DLD1 (cell line): ENCODE measurements around the gene JAM3.
"Not testable (repeated sequence)": the region's sequence is repeated elsewhere in the genome, so short reads cannot be mapped to it uniquely, and the experiment has no call there.

Experiments used
- in situ Hi-C: cut with HindIII; loops from 2 replicates; pipeline ENCODE4 v1.10.0; 2017; ENCODE audit warnings: low sequenced_read_pairs

Gene JAM3

DNA sequence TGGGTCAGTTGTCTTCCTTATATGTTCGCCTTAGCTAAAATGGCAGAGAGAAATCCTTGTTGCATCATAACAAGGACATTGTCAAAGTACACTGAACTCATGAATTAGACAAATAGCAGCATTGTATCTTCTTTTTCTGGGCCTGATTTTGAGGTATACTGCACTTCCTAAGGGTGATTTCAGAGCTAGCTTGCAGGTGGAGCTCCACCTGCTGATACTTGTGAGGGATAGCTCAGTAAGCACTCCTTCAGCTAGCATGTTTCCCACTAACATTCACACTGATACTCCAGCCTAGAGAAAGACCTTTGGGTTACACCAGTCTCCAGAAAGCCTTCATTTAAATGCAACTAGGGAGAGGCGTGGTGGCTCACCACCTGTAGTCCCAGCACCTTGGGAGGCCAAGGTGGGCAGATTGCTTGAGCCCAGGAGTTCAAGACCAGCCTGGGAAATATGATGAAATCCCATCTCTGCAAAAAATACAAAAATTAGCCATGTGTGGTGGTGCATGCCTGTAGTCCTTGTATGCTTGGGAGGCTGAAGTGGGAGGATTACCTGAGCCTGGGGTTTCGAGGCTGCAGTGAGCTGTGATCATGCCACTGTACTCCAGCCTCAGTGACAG, 29.8 kb downstream of the JAM3 start:
- in situ Hi-C loops, result no loop called here

DNA sequence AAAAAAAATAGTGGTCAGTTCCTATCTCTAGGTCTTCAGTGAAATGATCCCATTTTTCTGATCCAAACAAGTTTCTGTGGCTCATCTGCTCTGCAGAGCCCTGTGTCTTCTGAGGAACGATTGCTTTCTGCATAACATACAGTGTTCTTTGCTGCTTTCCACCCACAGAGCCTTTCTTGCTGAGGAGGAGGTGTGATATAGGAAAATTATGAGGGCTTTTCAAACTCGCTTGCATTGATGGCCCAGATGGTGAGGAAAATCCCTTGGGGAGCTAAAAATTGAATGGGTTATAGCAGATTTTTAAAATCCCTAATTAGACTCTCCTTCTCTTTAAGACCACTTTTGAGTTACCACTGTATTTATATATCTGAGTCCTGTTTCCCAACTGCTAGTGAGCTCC, 31.3 kb downstream of the JAM3 start:
- in situ Hi-C loops, result no loop called here

GRCh38 chr11:134101282-134101681, 32.4 kb downstream of the JAM3 start:
- in situ Hi-C loops, result no loop called here

- in situ Hi-C loops, result no loop called here
These were observed 41.5 kb downstream of the JAM3 start for GRCh38 chr11:134110252-134110815.

DNA sequence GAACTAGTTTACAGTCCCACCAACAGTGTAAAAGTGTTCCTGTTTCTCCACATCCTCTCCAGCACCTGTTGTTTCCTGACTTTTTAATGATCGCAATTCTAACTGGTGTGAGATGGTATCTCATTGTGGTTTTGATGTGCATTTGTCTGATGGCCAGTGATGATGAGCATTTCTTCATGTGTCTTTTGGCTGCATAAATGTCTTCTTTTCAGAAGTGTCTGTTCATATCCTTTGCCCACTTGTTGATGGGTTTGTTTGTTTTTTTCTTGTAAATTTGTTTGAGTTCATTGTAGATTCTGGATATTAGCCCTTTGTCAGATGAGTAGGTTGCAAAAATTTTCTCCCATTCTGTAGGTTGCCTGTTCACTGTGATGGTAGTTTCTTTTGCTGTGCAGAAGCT, 44.9 kb downstream of the JAM3 start:
- in situ Hi-C loops, result not testable (repeated sequence)

DNA sequence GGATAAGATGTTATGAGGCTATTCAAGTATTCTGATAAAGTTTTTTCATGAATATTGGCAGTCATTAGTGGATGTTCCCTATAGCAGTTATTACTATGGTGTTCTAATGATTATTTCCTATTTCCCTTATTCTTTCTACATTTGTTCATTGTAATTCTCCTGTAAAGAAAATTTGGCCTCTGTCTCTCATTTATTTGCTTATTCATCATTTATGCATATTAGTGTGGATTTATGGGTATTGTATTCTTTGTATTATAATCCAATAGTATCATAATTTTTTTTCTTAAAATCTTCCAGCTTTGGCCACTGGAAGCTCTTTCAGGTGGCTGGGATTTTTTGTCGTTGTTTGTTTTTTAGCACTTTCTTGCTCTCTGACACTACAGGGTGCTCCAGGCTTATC, 47.3 kb downstream of the JAM3 start:
- in situ Hi-C loops, result no loop called here

GRCh38 chr11:134118006-134118405, 49.1 kb downstream of the JAM3 start:
- in situ Hi-C loops, result no loop called here

DNA sequence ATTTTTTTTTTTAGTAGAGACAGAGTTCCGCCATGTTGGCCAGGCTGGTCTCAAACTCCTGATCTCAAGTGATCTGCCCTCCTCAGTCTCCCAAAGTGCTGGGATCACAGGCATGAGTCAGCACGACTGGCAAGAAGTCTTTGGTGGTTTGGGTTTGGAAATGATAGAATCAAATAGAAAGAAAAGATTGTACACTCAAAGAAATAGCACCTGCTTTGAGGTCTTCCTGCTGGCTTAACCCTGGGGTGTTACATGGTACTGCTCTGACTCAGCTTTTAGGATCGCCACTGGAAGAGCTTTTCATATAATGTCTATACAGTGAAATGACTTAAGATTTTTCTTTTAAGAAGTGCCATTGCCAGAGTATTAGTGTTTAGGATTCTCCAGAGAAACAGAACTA, 50.2 kb downstream of the JAM3 start:
- in situ Hi-C loops, result no loop called here

GRCh38 chr11:134120143-134120850, 51.4 kb downstream of the JAM3 start:
- in situ Hi-C loops, result no loop called here

GRCh38 chr11:134120921-134121526, 52.2 kb downstream of the JAM3 start:
- in situ Hi-C loops, result no loop called here

GRCh38 chr11:134124660-134125451, 56.0 kb downstream of the JAM3 start:
- in situ Hi-C loops, result no loop called here

GRCh38 chr11:134125507-134125906, 56.6 kb downstream of the JAM3 start:
- in situ Hi-C loops, result no loop called here

- in situ Hi-C loops, result no loop called here
These were observed 57.4 kb downstream of the JAM3 start for GRCh38 chr11:134126217-134126822.

GRCh38 chr11:134131628-134132244, 62.9 kb downstream of the JAM3 start:
- in situ Hi-C loops, result no loop called here

GRCh38 chr11:134132808-134133207, 63.9 kb downstream of the JAM3 start:
- in situ Hi-C loops, result no loop called here

DNA sequence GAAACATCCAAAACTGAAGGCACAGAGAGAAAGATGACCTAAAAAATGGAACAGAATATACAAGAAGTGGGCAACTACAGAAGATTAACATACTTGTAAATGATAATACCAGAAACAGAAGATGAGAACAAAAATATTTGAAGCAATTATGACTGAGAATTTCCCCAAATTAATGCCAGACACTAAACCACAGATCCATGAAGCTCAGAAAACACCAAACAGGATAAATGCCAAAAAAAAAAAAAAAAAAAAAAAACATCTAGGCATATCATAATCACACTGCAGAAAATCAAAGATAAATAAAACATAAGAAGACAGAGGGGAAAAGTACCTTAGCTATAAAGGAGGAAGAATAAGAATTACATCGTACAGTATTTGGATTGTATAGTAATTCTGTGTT, 65.3 kb downstream of the JAM3 start:
- in situ Hi-C loops, result no loop called here

DNA sequence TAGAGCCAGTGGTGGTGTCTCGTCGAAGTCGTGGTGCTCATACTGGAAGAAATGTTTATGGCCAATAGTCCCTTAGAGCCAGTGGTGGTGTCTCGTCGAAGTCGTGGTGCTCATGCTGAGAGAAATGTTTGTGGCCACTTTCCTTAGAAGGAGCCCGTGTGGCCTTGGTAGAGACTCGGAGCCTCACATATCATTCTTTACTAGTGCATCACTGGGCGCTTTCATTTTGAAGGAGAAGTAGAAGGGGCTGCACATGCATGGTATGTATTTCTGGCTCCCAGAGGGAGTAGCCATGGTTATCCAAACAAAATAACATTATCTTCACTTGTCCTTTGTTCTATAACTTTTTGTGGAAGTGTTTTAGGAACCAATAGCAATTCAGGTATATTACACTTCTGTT, 69.5 kb downstream of the JAM3 start:
- in situ Hi-C loops, result no loop called here

DNA sequence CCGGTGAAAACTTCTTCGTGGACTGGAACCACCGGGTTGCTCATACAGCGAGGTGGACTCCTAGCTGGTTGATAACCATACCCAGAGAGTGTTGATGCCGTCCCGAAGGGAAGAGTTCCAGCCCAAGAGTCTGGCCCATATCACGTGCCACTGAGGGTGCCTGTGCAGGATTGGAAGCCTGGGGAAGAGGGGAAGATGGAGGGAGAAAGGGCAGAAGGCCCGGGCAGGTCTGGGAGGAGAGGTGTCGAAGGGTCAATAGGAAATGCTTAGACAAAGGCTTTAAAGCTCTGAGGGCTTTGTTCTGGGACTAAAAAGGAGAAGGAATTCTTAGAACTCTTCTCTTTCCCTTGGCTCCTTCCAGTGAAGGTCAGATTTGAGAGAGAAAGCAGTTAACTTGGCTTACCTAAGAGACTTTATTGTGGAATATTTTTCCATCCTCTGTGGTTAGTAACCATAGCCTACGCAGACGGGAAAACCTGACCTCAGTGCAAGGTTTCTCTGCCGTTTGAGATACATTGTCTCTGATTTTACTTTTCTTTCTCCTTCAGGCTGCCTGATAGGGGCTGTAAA, 70.5 kb downstream of the JAM3 start:
- in situ Hi-C loops, result no loop called here

DNA sequence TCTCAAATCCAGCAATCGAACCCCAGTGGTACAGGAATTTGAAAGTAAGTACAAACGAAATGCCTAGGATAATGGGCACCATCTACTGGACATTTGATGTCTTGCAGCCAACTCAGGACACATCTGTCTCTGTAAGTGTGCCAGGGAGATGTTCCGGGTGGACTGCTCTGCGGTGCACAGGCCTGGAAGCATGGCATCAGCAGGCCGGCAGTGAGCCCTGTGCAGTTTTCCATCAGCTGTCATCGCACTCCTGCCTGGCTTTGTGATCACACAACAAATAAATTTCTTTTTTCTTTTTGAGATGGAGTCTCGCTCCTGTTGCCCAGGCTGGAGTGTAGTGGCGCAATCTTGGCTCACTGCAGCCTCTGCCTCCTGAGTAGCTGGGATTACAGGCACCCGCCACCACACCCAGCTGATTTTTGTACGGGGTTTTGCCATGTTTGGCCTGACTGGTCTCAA, 71.0 kb downstream of the JAM3 start:
- in situ Hi-C loops, result no loop called here

DNA sequence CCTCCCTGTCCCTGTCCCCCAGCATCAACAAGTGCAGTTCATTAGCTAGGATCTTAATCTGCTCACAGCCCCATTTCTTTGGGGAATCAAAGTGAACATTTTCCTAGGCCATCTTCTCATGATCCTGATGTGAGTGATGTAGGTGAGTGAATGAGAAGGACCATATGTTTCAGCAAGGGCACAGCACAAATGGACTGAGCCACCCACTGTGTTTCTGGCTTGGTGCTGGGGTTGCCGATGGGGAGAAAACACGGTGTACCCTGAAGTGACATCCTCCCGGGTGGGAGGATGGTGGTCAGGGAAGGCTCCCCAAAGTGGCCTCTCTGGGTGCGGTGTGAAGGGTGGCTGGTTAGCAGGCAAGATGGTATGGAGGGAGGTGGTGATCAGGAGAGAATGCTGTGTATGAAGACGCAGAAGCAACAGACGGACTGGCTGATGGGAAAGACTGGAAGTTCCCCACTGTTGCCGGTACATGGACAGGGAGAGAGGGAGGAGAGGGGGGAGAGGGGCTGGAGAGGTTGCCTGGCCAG, 72.2 kb downstream of the JAM3 start:
- in situ Hi-C loops, result no loop called here
